Endothelial cell of umbilical vein (primary cell): Measurements from ENCODE around the gene SDK2.

Experiments used
- GATA2 ChIP-seq: IDR thresholded peaks from 2 replicates; pipeline ENCODE4 v1.7.0; 2011; ENCODE audit warnings: low read depth, mild to moderate bottlenecking, moderate library complexity, mixed read lengths, low read length; ENCODE audit not compliant: insufficient read length, insufficient read depth
- JUN ChIP-seq: IDR thresholded peaks from 2 replicates; pipeline ENCODE4 v1.6.1; 2011; ENCODE audit warnings: borderline replicate concordance, low read depth; ENCODE audit not compliant: insufficient read length, insufficient read depth
- POLR2A ChIP-seq: IDR thresholded peaks from 2 replicates; pipeline ENCODE4 v1.6.1; 2012; ENCODE audit warnings: low read depth, mild to moderate bottlenecking, control low read depth, low read length
- TF ChIP-seq, protein P1 (sequence below), 2 donors: IDR thresholded peaks; 1 replicate in 1 of 2; 2 replicates in 1 of 2; pipeline ENCODE4 v1.5.1; 2011; ENCODE audit warnings: low read length in 2 of 2, mild to moderate bottlenecking in 2 of 2, moderate library complexity in 2 of 2, control low read depth in 1 of 2, inconsistent platforms in 1 of 2, low read depth in 1 of 2; ENCODE audit not compliant: insufficient read depth in 1 of 2; ENCODE audit errors: extremely low read depth in 1 of 2

DNA sequence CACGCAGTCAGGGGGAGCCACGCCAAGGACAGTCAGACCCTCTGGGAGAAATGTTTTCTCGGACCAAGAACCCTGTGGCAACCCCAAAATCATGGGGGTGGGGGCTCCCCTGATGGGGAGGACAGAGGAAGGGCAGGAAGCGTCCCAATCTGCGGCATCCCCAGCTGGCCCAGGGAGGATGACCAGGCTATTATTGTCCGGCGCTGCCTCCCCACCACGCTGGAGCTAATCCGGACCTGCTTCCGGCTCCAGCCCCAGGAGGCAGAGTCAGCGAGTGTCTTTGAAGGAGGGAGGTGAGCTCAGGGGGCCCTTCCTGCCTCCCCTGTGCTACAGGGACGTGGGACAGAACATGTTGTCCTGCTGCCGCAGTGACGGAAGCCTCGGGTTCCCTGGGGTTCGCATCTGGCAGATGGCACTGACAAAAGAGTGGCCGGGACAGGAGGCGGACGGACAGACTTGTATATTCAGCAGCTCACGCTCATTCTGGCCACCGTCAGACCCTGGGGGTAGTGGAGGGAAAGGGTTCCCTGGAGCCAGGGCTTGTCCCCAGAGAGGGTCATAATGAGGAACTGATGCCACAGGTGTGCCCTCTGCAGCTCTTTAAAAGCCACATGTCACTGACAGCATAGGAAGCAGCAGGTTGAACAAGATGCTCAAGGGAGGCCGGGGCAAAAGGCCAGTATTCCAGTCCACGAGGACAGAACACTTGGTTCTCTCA lies 278.2 kb downstream of the SDK2 start:
- TF ChIP-seq, protein P1, sequence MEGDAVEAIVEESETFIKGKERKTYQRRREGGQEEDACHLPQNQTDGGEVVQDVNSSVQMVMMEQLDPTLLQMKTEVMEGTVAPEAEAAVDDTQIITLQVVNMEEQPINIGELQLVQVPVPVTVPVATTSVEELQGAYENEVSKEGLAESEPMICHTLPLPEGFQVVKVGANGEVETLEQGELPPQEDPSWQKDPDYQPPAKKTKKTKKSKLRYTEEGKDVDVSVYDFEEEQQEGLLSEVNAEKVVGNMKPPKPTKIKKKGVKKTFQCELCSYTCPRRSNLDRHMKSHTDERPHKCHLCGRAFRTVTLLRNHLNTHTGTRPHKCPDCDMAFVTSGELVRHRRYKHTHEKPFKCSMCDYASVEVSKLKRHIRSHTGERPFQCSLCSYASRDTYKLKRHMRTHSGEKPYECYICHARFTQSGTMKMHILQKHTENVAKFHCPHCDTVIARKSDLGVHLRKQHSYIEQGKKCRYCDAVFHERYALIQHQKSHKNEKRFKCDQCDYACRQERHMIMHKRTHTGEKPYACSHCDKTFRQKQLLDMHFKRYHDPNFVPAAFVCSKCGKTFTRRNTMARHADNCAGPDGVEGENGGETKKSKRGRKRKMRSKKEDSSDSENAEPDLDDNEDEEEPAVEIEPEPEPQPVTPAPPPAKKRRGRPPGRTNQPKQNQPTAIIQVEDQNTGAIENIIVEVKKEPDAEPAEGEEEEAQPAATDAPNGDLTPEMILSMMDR (IDR thresholded peaks at IDR 0.05; ENCODE audit: extremely low read depth in 1 of 2, insufficient read depth in 1 of 2, low read depth in 1 of 2, low read length in 2 of 2) = no peak
- TF ChIP-seq POLR2A (no peak), JUN (no peak), GATA2 (no peak)
